Measurements from ENCODE around the gene PCGF5. TPM values are rescaled to one million over a fixed set of nuclear protein-coding genes. Genes with fewer than 3 reads are reported as not detected.
"Not testable (repeated sequence)": the region's sequence is repeated elsewhere in the genome, so short reads cannot be mapped to it uniquely, and the experiment has no call there.

PCGF5 gene
- 10 to 100 TPM; 45.4 to 68.1 (median 49.8) TPM for total RNA-seq

DNA sequence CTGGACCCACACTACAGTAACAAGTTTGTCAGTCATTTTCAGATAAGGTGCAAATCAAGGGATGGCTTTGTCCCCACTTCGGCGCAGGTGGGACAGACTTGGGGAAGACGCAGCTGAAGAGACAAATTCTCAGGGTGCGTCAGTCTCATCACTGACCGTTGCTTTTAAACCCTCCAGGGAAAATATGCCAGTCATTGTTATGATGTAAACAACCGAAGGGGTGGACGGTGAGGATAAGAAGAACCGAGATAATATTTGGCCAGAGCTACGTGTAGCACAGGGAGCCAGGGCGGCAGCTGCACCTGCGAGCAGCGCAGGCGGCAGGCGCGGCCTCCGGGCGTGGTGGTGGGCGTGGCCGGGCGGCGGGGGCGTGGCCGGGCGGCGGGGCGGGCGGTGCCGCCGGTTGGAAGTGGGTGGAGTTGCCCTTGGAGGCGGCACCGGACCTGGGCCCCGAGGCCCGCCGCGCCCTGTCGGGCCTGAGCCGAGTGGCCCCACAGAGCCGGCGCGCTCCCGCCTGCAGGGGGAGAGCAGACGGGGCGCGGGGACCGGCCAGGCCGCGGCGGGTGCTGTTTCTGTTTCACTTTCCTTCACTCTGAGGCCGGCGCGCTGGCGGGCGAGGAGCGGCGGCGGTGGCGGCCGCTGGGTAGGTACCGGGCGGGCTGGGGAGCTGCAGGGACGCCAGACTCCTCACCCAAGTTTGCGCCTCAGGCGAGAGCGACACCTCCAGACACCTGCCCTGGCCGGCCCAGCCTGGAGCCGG, at the start of gene PCGF5:
Gene PCGF5, plus strand, starts transcription at position 470 of the 760 bp plus-strand sequence. CDS start 2,209 bp downstream, outside the sequence.
- no peaks in the 10 kb centered on the region for H3K36me3 ChIP-seq
- DNase-seq = peak; percentile 90 to 97 (median 96)
- H3K4me1 ChIP-seq = peaks cover 0 to 36% (median 4%) of the 10 kb centered on the region in 4 donors
- TF ChIP-seq, protein P1, sequence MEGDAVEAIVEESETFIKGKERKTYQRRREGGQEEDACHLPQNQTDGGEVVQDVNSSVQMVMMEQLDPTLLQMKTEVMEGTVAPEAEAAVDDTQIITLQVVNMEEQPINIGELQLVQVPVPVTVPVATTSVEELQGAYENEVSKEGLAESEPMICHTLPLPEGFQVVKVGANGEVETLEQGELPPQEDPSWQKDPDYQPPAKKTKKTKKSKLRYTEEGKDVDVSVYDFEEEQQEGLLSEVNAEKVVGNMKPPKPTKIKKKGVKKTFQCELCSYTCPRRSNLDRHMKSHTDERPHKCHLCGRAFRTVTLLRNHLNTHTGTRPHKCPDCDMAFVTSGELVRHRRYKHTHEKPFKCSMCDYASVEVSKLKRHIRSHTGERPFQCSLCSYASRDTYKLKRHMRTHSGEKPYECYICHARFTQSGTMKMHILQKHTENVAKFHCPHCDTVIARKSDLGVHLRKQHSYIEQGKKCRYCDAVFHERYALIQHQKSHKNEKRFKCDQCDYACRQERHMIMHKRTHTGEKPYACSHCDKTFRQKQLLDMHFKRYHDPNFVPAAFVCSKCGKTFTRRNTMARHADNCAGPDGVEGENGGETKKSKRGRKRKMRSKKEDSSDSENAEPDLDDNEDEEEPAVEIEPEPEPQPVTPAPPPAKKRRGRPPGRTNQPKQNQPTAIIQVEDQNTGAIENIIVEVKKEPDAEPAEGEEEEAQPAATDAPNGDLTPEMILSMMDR (IDR thresholded peaks at IDR 0.05) = peak; percentile 33 to 78 (median 56)
- peak; percentile 82 to 89 for TF ChIP-seq POLR2A (IDR thresholded peaks at IDR 0.05)
- no peaks in the 10 kb centered on the region for H3K27me3 ChIP-seq
- peak within 1 kb of the TSS; percentile 72 to 99 (median 78) for H3K4me3 ChIP-seq
- peak within 1 kb of the TSS; percentile 84 to 99 (median 94) for H3K27ac ChIP-seq
- H3K9me3 ChIP-seq = no peaks in the 10 kb centered on the region

DNA sequence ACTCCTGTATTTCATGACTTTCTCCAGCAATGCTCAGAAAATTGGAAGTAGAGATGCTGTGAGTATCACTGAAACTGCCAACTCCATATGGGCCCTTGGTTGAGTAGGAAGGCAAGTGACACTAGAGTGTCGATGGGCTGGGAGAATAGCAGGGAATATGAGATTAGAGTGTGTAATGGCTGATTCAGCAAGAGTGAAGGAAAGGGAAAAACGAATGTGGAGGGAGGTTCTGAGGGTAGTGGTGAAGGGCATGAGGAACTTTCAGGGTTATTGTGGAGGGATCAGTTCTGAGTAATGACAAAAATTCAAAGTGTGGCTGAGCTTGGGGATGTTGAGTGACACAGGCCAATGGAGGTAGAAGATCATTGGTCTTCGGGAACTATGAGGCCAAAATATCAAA, 49.0 kb upstream of the PCGF5 start:
- Histone ChIP-seq H3K36me3 (no peaks in the 10 kb centered on the region), H3K27me3 (no peaks in the 10 kb centered on the region), H3K27ac (no peak overlapping the region), H3K4me3 (no peak overlapping the region), H3K4me1 (no peaks in the 10 kb centered on the region), H3K9me3 (no peaks in the 10 kb centered on the region)
- no peak for DNase-seq
- no peak for TF ChIP-seq POLR2A (IDR thresholded peaks at IDR 0.05)
- TF ChIP-seq, protein P1 (IDR thresholded peaks at IDR 0.05) = no peak

DNA sequence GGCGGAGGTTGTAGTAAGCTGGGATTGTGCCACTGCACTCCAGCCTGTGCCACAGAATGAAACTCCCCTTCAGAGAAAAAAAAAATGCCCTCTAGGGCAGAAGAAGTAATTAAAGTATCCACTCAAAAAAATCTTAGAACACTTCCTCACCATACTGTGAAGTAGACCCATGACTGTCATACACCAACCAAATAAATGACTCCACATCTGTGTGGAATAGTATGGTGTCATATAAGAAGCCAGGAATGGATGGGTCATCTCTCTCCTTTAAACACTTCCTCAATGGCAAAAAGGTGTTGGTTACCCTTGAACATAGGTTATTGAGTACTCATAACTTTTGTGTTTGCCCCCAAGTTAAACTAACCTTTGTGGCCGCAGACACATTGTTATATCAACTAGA, 48.1 kb upstream of the PCGF5 start:
- no peak overlapping the region for H3K27ac ChIP-seq
- no peak for DNase-seq
- H3K9me3 ChIP-seq = no peaks in the 10 kb centered on the region
- no peaks in the 10 kb centered on the region for H3K36me3 ChIP-seq
- H3K4me1 ChIP-seq = no peaks in the 10 kb centered on the region
- no peak for TF ChIP-seq POLR2A (IDR thresholded peaks at IDR 0.05)
- TF ChIP-seq, protein P1 (IDR thresholded peaks at IDR 0.05) = no peak
- H3K4me3 ChIP-seq = no peak overlapping the region
- H3K27me3 ChIP-seq = no peaks in the 10 kb centered on the region

DNA sequence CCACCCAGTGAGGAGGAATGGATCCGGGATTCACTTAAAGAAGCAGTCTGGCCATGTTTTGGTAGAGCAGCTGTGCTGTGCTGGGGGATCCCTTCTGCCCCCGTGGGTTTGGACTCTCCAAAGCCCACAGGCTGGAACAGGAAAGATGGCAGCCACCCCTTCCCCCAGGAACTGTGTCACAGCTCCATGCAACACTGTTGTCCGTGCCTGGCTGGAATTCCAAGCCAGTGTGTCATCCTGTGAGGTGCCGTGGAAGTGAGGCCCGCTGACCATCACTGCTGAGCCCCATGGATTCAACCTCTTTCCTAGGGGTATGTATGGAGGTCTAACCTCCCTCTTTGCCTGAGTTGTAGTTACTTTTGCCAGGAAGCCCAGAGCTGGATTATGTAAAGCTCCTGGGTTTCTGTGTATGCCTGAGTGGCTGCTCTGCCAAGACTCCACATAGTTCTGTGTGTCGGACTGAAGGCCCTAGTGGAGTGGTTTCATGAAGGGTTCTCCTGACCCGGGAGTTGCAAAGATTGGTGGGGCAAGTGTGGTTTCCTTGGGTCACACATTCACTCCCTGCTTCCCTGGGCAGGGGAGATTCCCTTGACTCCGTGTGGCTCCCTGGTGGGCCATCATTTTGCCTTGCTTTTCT, 35.1 kb upstream of the PCGF5 start:
- Histone ChIP-seq H3K27ac (no peak overlapping the region), H3K36me3 (no peaks in the 10 kb centered on the region), H3K9me3 (no peaks in the 10 kb centered on the region), H3K27me3 (no peaks in the 10 kb centered on the region), H3K4me3 (no peak overlapping the region), H3K4me1 (peaks cover 0 to 7% (median 0%) of the 10 kb centered on the region in 4 donors)
- DNase-seq = no peak
- TF ChIP-seq POLR2A (IDR thresholded peaks at IDR 0.05) = no peak
- TF ChIP-seq, protein P1 (IDR thresholded peaks at IDR 0.05) = no peak

DNA sequence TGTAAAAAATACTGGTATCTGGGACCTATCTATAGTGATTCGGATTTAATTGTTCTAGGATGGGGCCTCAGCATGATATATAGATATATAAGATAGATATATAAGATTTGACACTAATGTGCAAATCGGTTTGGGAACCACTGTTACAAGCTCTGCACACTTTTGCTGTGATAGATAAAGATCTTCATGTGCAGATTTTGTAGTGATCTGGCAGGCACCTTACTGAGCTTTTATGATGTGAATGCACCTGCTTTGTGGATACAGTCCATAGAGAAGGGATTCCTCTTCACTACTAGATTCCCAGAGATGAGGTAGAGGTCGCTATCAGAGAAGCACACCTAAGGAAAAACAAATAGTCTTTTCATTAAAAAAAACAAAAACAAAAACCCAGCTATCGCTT, 33.3 kb upstream of the PCGF5 start:
- H3K9me3 ChIP-seq = no peaks in the 10 kb centered on the region
- TF ChIP-seq, protein P1 (IDR thresholded peaks at IDR 0.05) = no peak
- TF ChIP-seq POLR2A (IDR thresholded peaks at IDR 0.05) = no peak
- no peaks in the 10 kb centered on the region for H3K36me3 ChIP-seq
- H3K4me3 ChIP-seq = no peak overlapping the region
- peaks cover 0 to 7% (median 0%) of the 10 kb centered on the region in 4 donors for H3K4me1 ChIP-seq
- H3K27ac ChIP-seq = no peak overlapping the region
- H3K27me3 ChIP-seq = no peaks in the 10 kb centered on the region
- no peak for DNase-seq

DNA sequence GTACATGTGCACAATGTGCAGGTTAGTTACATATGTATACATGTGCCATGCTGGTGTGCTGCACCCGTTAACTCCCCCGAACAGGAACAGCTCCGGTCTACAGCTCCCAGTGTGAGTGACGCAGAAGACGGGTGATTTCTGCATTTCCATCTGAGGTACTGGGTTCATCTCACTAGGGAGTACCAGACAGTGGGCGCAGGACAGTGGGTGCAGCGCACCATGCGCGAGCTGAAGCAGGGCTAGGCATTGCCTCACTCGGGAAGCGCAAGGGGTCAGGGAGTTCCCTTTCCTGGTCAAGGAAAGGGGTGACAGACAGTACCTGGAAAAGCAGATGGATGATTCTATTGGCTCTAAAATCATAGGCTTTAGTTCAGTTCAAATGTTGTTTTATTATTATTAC, 32.5 kb upstream of the PCGF5 start:
- not testable (repeated sequence) for DNase-seq, H3K36me3 ChIP-seq, H3K4me1 ChIP-seq, H3K27me3 ChIP-seq, H3K9me3 ChIP-seq, H3K4me3 ChIP-seq, H3K27ac ChIP-seq
